Natural killer cell (primary cell): ENCODE data around the gene DLGAP4. TPM values are rescaled to one million over a fixed set of nuclear protein-coding genes. Genes with fewer than 3 reads are reported as not detected.

Experiments
- ATAC-seq, 3 donors: fragments of 150-1000 bp in 2 of 3; fragments of 200-7000 bp in 1 of 3; cut with Tn5 transposase; 1 replicate in 1 of 3; 2 replicates in 2 of 3; pipeline ENCODE4 v1.10.0; 2021; ENCODE audit warnings: mild to moderate bottlenecking in 2 of 3, moderate library complexity in 2 of 3
- DNase-seq, 2 donors: peaks; one replicate each; pipeline versions ENCODE4 v3.0.0 to v3.0.0-alpha.2; 2013 to 2021; ENCODE audit warnings: mixed read lengths in 1 of 2
- H3K27ac ChIP-seq: one replicate; pipeline ENCODE4 v1.5.1; 2013; ENCODE audit warnings: mild to moderate bottlenecking, low read length
- H3K27me3 ChIP-seq: one replicate; pipeline ENCODE4 v1.6.1; 2013; ENCODE audit warnings: low read length; ENCODE audit not compliant: control insufficient read depth, insufficient read depth
- H3K36me3 ChIP-seq: one replicate; pipeline ENCODE4 v1.6.1; 2013; ENCODE audit warnings: low read length; ENCODE audit not compliant: control insufficient read depth, insufficient read depth
- H3K4me1 ChIP-seq: one replicate; pipeline ENCODE4 v1.6.1; 2013; ENCODE audit warnings: low read length; ENCODE audit not compliant: control insufficient read depth, insufficient read depth
- H3K4me3 ChIP-seq: one replicate; pipeline ENCODE4 v1.5.1; 2013; ENCODE audit warnings: low read length
- H3K9me3 ChIP-seq: one replicate; pipeline ENCODE4 v1.6.1; 2013; ENCODE audit warnings: low read length; ENCODE audit not compliant: control insufficient read depth, insufficient read depth
- H3K27ac Mint-ChIP-seq, 2 donors: one replicate each; pipeline ENCODE4 v1.8.0; 2022; ENCODE audit warnings: mild to moderate bottlenecking in 2 of 2, mixed read lengths in 2 of 2, moderate library complexity in 1 of 2
- H3K27me3 Mint-ChIP-seq, 2 donors: one replicate each; pipeline ENCODE4 v1.8.0; 2022; ENCODE audit warnings: low read depth in 2 of 2, mixed read lengths in 2 of 2
- H3K36me3 Mint-ChIP-seq: one replicate; pipeline ENCODE4 v1.8.0; 2022; ENCODE audit warnings: mixed read lengths
- H3K4me1 Mint-ChIP-seq, 2 donors: one replicate each; pipeline ENCODE4 v1.8.0; 2022; ENCODE audit warnings: mixed read lengths in 2 of 2
- H3K4me3 Mint-ChIP-seq: one replicate; pipeline ENCODE4 v1.8.0; 2022; ENCODE audit warnings: mild to moderate bottlenecking, moderate library complexity, mixed read lengths
- H3K9me3 Mint-ChIP-seq, 2 donors: one replicate each; pipeline ENCODE4 v1.8.0; 2022; ENCODE audit warnings: mixed read lengths in 2 of 2
- WGBS: methylation state at CpG from one replicate; pipeline ENCODE4 v1.1.7; 2013; ENCODE audit warnings: missing lambda C conversion rate; ENCODE audit not compliant: insufficient coverage; 5-methylcytosine and 5-hydroxymethylcytosine counted together
- intact Hi-C: fragments of 100-400 bp; cut with micrococcal nuclease; formaldehyde crosslinking; loops from one replicate; pipeline ENCODE4 v1.14.2; 2022
- total RNA-seq, 4 donors: library from RNA; stranded (reverse); fragments of 120-200 nt in 1 of 4; gene quantifications; one replicate each; pipeline versions ENCODE4 v1.2.3 to v1.2.4, GENCODE V29; 2013 to 2022
- TF ChIP-seq, protein P1 (sequence below): fragments of 200-600 bp; IDR thresholded peaks from one replicate; pipeline ENCODE4 v1.8.0; 2022; ENCODE audit warnings: antibody characterized with exemption

DLGAP4 gene
- total RNA-seq, 3 donors from 2014 or later (not counting 1 experiment from before 2014, with no cell fraction given) = 47.9 to 51.6 (median 51.2) TPM

DNA sequence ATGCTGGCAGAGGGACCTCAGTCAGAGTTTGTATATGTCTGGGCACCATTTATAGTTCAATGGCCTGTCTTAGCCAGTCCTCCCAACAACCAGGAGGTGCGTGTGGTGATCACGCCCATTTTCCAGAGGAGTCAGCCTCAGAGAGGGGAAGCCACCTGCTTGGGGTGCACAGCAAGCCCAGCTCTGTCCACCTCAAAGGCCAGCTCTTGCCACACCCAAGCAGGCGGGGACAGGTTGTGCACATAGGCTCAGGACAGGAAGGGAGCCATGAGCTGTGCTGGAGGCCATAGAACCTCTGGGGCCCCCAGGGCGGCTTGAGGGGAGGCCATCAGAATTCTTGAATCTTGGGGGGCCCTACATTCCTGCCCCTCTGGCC is 61.2 kb downstream of the DLGAP4 start:
- intact Hi-C loops = no loop called here
- no peaks in the 10 kb centered on the region for H3K9me3 Mint-ChIP-seq
- DNase-seq = no peak
- no peaks in the 10 kb centered on the region for H3K36me3 Mint-ChIP-seq
- ATAC-seq = no peak
- peaks cover 6 to 13% of the 10 kb centered on the region in 2 donors for H3K27me3 Mint-ChIP-seq
- H3K4me3 Mint-ChIP-seq = no peak overlapping the region
- no peaks in the 10 kb centered on the region for H3K4me1 ChIP-seq
- no peaks in the 10 kb centered on the region for H3K9me3 ChIP-seq
- no peak overlapping the region for H3K4me3 ChIP-seq
- H3K36me3 ChIP-seq = no peaks in the 10 kb centered on the region
- no peak overlapping the region for H3K27ac Mint-ChIP-seq
- no peaks in the 10 kb centered on the region for H3K27me3 ChIP-seq
- no peak overlapping the region for H3K27ac ChIP-seq
- TF ChIP-seq, protein P1, sequence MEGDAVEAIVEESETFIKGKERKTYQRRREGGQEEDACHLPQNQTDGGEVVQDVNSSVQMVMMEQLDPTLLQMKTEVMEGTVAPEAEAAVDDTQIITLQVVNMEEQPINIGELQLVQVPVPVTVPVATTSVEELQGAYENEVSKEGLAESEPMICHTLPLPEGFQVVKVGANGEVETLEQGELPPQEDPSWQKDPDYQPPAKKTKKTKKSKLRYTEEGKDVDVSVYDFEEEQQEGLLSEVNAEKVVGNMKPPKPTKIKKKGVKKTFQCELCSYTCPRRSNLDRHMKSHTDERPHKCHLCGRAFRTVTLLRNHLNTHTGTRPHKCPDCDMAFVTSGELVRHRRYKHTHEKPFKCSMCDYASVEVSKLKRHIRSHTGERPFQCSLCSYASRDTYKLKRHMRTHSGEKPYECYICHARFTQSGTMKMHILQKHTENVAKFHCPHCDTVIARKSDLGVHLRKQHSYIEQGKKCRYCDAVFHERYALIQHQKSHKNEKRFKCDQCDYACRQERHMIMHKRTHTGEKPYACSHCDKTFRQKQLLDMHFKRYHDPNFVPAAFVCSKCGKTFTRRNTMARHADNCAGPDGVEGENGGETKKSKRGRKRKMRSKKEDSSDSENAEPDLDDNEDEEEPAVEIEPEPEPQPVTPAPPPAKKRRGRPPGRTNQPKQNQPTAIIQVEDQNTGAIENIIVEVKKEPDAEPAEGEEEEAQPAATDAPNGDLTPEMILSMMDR = no peak
- 90% methylated on average over 4 of the region's 4 CpGs for WGBS
- H3K4me1 Mint-ChIP-seq = no peaks in the 10 kb centered on the region

DNA sequence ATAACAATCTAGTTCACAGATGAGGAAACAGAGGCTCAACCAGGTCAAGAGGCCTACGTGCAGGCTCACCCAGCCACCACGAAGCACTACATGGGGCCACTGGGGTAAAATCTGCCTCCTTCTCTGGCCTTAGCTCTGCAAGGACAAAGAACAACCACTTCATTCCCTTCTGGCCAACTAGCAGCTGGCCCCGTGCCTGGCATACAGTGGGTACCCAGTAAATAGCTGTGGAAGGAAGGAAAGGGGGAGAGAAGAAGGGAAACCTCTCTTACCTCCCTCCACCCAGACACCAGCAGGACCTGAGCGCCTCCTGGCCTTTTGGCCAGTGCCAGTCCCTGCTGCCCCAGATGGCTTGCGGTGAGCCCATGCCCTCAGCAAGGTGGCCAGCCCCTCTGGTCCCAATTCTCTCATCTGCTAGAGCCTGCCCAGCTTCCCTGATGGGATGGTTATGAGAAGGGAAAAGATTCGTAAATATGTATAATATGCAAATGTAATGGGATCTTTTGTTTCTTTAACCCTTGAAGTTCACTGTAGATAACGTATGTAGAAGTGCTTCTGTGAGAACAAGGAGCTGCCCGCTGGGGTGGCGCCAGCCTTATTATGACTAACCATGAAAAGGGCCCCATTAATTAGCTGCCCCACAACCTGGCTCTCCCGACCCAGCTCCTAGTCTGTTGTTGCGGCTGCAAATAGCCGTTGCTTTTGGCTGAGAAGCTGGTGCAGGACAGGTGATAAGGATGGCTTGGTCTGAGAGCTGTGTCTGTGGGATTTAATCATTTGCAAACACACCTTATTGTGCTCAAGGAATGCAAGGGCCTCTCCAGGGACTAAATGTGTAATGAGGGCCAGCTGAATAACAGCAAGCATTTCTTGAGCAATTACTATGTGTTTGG is 62.0 kb downstream of the DLGAP4 start:
- Histone ChIP-seq H3K27me3 (no peaks in the 10 kb centered on the region), H3K4me3 (no peak overlapping the region), H3K27ac (no peak overlapping the region), H3K36me3 (no peaks in the 10 kb centered on the region), H3K9me3 (no peaks in the 10 kb centered on the region), H3K4me1 (no peaks in the 10 kb centered on the region)
- 71% methylated on average over 11 of the region's 12 CpGs for WGBS
- TF ChIP-seq, protein P1 = no peak
- Mint-ChIP-seq H3K27me3 (peaks cover 3 to 7% of the 10 kb centered on the region in 2 donors), H3K4me1 (no peaks in the 10 kb centered on the region), H3K27ac (no peak overlapping the region), H3K9me3 (no peaks in the 10 kb centered on the region), H3K36me3 (no peaks in the 10 kb centered on the region), H3K4me3 (no peak overlapping the region)
- intact Hi-C loops = no loop called here
- ATAC-seq (no peak), DNase-seq (no peak)

DNA sequence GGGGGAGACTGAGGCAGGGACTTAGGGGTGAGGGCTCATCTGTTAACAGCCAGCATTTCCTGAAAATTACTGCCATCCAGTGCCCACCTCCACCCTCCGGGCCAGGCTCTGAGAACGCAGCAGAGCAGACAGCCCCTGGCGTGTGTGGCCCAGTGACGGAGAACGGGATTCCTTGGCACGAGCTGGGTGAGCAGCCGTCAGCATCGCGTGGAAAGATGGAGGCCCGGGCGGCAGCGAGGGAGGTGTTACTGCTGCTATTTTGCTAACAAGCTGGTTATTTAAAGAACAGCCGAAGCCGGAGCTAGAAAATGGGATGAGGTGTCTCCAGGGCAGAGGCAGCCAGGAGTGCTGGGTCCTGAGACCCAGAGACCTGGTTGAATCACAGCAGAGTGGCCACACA is 62.7 kb downstream of the DLGAP4 start:
- H3K36me3 ChIP-seq = no peaks in the 10 kb centered on the region
- no peak overlapping the region for H3K4me3 Mint-ChIP-seq
- H3K27me3 ChIP-seq = no peaks in the 10 kb centered on the region
- H3K27ac Mint-ChIP-seq = no peak overlapping the region
- H3K9me3 ChIP-seq = no peaks in the 10 kb centered on the region
- H3K9me3 Mint-ChIP-seq = no peaks in the 10 kb centered on the region
- H3K4me1 ChIP-seq = no peaks in the 10 kb centered on the region
- no peaks in the 10 kb centered on the region for H3K4me1 Mint-ChIP-seq
- ATAC-seq (no peak), DNase-seq (no peak)
- H3K36me3 Mint-ChIP-seq = no peaks in the 10 kb centered on the region
- H3K27me3 Mint-ChIP-seq = peaks cover 0 to 7% of the 10 kb centered on the region in 2 donors
- WGBS = 91% methylated on average over 14 of the region's 14 CpGs
- intact Hi-C loops = no loop called here
- TF ChIP-seq, protein P1 = no peak
- H3K4me3 ChIP-seq = no peak overlapping the region
- H3K27ac ChIP-seq = no peak overlapping the region

DNA sequence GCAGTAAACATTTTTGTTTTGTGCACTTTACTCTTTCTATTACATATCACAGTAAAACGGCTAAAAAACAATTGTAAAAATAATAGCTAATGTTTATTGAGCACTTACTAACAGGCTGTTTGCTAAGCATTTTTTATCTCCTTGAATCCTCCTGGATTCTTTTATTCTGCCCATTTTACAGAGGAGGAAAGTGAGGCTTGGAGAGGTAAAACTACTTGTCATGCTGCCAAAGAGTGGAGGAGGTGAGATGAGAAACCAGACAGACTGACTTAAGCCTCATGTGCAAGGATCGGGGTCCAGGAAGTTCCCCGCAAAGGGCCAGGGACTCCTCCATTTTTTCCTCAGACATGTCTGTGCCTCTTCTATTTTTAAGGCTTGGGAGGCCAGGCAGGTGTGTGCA is 63.6 kb downstream of the DLGAP4 start:
- ATAC-seq (no peak), DNase-seq (no peak)
- Histone ChIP-seq H3K27ac (no peak overlapping the region), H3K4me3 (no peak overlapping the region), H3K36me3 (no peaks in the 10 kb centered on the region), H3K4me1 (no peaks in the 10 kb centered on the region), H3K9me3 (no peaks in the 10 kb centered on the region), H3K27me3 (no peaks in the 10 kb centered on the region)
- intact Hi-C loops = no loop called here
- Mint-ChIP-seq H3K27ac (no peak overlapping the region), H3K4me1 (no peaks in the 10 kb centered on the region), H3K4me3 (no peak overlapping the region), H3K9me3 (no peaks in the 10 kb centered on the region), H3K27me3 (peaks cover 3 to 7% of the 10 kb centered on the region in 2 donors), H3K36me3 (no peaks in the 10 kb centered on the region)
- 80% methylated on average over 2 of the region's 3 CpGs for WGBS
- TF ChIP-seq, protein P1 = no peak
